AG04450 (cell line): ENCODE data around the gene DDX21. TPM values are rescaled to one million over a fixed set of nuclear protein-coding genes. Genes with fewer than 3 reads are reported as not detected.

Experiments used
- CTCF ChIA-PET: fragments of 300-600, 350-600 bp; formaldehyde crosslinking; extraction: SDS; loops from one replicate; lab custom pipeline; 2022; ENCODE audit warnings: antibody characterized with exemption, inconsistent platforms; lab: Charles Lee
- POLR2A ChIA-PET: fragments of 350-600 bp; formaldehyde crosslinking; extraction: SDS; loops from one replicate; lab custom pipeline; 2021; ENCODE audit warnings: antibody characterized with exemption, inconsistent platforms; lab: Yijun Ruan, JAX
- DNase-seq: peaks from one replicate; pipeline ENCODE4 v3.0.0-alpha.2; 2011; ENCODE audit warnings: low read depth, low spot score
- H3K27ac ChIP-seq: one replicate; pipeline ENCODE4 v1.5.1; 2012; ENCODE audit warnings: low read depth, low read length, control low read depth
- H3K27me3 ChIP-seq: one replicate; pipeline ENCODE4 v1.6.0; 2012; ENCODE audit warnings: low read length; ENCODE audit not compliant: control insufficient read depth, insufficient read depth
- H3K4me3 ChIP-seq: 2 replicates; pipeline ENCODE4 v1.5.1; 2011; ENCODE audit warnings: mild to moderate bottlenecking, low read depth, low read length, control low read depth
- H3K9me3 ChIP-seq: 2 replicates; pipeline ENCODE4 v1.5.1; 2012; ENCODE audit warnings: low read length; ENCODE audit not compliant: control insufficient read depth, insufficient read depth
- CTCF ChIP-seq: IDR thresholded peaks from 2 replicates; pipeline ENCODE4 v1.5.1; 2011; ENCODE audit warnings: low read depth, low read length, control low read depth, inconsistent platforms
- polyA plus RNA-seq: library from polyadenylated mRNA; depleted of rRNA; stranded (reverse); fragments of >200 nt; gene quantifications from 2 replicates; pipeline ENCODE4 v1.2.3, GENCODE V29; 2011

Gene DDX21
- polyA plus RNA-seq, 1 experiment, result 62.3 TPM

DNA sequence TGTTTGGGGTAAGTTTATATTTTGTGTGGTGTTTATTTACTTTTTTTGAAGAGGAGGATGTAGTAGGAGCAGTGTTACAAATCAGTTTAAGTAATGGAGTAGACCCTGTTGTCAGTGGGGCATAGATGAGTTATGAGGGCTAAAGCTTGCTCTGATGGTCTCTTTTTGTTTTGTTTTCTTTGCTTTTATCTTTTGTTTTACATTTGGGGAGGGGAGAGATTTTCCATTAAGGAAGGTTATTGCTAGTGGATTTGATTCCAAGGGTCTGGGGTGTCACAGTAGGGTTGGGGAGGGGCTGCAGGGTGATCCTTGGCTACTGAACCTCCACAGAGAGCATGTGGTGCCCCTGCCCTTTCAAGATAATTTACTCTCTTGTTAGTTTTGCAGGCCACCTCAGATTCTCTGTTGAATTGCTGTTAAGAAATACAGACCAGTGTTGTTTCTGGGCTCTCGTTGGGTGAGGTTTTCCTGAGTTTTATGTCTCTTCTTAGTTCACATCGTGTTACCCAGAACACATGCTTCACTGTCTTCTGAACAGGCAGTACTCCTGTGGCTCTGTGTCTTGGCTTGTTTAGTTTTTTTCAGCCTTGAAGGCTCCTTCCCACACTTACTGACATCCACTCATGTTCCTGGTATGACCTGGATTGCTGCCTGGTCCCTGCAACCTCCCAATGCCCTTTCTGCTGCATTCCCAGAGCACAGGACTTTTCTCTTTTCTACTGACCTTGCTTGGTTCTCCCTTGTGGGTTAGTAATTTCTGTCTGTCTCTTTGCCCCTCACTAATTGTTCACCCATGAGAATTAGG lies 36.9 kb downstream of the DDX21 start:
- Histone ChIP-seq H3K4me3 (peak overlapping the region; percentile 30), H3K27me3 (no peaks in the 10 kb centered on the region), H3K9me3 (no peaks in the 10 kb centered on the region; the same call in 1 of the 2 replicates), H3K27ac (peak overlapping the region; percentile 81)
- TF ChIP-seq CTCF, result no peak
- DNase-seq, result peak; percentile 84
- CTCF ChIA-PET, result interaction anchor here (1.0 to 1.3 kb wide), 3 partner anchors 12 to 101 kb away, joined by 4 to 5 read pairs (median 5); no protein-coding TSS in a partner anchor
- POLR2A ChIA-PET, result no interaction called here

- TF ChIP-seq CTCF, result no peak
- Histone ChIP-seq H3K27ac (no peak overlapping the region), H3K4me3 (no peak overlapping the region), H3K27me3 (no peaks in the 10 kb centered on the region), H3K9me3 (no peaks in the 10 kb centered on the region)
- CTCF ChIA-PET, result no interaction called here
- POLR2A ChIA-PET, result no interaction called here
- DNase-seq, result no peak
Observed at GRCh38 chr10:68997211-68997610, 41.2 kb downstream of the DDX21 start.

DNA sequence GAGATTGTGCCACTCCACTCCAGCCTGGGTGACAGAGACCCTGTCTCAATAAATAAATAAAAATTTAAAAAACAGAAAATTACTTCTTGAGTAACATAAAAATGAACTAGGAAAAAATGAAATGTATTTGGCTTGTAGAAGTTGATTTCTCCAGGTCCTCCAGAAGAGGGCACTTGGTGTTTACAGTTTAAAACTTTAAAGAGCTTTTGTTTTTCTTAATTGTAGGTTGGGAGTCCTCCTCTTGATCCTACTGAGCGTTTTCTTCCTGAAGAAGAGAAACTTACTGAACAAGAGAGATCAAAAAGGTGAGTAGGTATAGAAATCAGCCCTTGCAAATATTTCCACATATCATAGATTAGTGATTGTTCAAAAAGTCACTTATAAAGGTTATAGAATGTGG lies 48.9 kb downstream of the DDX21 start:
- CTCF ChIA-PET, result interaction anchor here (0.7 to 5.4 kb wide), 19 partner anchors 9 to 408 kb away, joined by 3 to 138 read pairs (median 4); partner anchors contain the start of gene KIFBP
- no peak overlapping the region for H3K4me3 ChIP-seq
- H3K27ac ChIP-seq, result no peak overlapping the region
- peak; percentile 63 for TF ChIP-seq CTCF
- H3K9me3 ChIP-seq, result no peaks in the 10 kb centered on the region
- H3K27me3 ChIP-seq, result no peaks in the 10 kb centered on the region
- POLR2A ChIA-PET, result no interaction called here
- DNase-seq, result peak; percentile 24

DNA sequence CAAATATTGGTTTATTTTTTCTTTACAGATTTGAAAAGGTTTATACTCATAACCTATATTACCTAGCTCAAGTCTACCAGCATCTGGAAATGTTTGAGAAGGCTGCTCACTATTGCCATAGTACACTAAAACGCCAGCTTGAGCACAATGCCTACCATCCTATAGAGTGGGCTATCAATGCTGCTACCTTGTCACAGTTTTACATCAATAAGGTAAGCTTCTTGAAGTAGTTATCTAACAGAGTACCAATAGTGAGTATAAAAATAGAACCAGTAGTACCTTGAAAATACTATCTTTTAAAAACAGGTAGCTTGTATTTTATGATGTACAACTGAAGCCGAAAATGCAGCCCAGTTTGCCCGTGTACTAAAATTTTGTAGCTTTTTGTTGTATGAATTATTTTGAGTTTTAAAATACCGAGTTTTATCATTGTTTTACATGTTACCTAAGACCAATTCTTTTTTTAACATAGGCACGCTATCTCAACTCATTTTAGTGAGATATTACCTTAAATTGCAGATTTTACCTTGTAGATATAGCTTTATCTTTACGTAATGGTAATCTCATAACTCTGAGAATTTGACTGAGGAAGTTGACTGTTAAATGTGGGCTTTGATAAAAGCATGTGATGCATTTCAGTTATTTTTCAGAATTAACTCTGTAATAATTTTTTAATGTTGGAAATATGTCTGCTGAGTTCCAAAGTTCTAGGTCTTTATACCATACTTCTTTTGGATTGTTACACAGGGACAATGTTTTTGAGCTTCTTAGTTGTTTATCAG lies 49.9 kb downstream of the DDX21 start:
- POLR2A ChIA-PET, result no interaction called here
- Histone ChIP-seq H3K27me3 (no peaks in the 10 kb centered on the region), H3K4me3 (no peak overlapping the region), H3K9me3 (no peaks in the 10 kb centered on the region), H3K27ac (no peak overlapping the region)
- CTCF ChIA-PET, result interaction anchor here (0.6 to 5.4 kb wide), 11 partner anchors 8 to 387 kb away, joined by 3 to 138 read pairs (median 5); partner anchors contain the start of genes KIFBP and SRGN
- no peak for TF ChIP-seq CTCF
- no peak for DNase-seq

DNA sequence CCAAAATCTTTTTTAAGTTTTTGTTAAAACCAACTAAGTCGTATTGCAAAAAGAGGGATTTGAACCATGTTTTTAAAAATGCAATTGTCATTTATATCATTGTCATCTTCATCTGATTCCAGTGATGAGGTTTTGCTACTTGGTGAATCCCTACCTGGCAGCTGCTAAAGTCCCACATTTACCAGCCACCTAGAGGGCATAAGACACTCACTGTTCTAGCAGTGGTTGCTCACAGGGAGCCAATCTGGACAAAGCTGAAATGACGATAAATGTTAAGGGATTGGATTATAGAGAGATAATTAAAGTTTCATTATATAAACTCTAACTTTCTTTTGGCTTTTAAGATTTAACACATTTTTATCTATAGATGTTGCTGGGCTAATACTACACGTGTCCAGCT lies 51.3 kb downstream of the DDX21 start:
- POLR2A ChIA-PET, result no interaction called here
- CTCF ChIA-PET, result interaction anchor here (5.4 kb wide), 1 partner anchor 86 kb away, joined by 138 read pairs; no protein-coding TSS in a partner anchor
- Histone ChIP-seq H3K27me3 (no peaks in the 10 kb centered on the region), H3K27ac (no peak overlapping the region), H3K4me3 (no peak overlapping the region), H3K9me3 (no peaks in the 10 kb centered on the region)
- no peak for TF ChIP-seq CTCF
- no peak for DNase-seq
